GM19397 (cell line): ENCODE results near the gene GALR1.
"Not testable (repeated sequence)": the region's sequence is repeated elsewhere in the genome, so short reads cannot be mapped to it uniquely, and the experiment has no call there.

Source experiments
- ATAC-seq: cut with Tn5 transposase; IDR thresholded peaks from one replicate; pipeline ENCODE4 v1.9.1; 2021; ENCODE audit warnings: mild to moderate bottlenecking, moderate library complexity; ENCODE audit not compliant: unreplicated experiment

Gene GALR1

DNA sequence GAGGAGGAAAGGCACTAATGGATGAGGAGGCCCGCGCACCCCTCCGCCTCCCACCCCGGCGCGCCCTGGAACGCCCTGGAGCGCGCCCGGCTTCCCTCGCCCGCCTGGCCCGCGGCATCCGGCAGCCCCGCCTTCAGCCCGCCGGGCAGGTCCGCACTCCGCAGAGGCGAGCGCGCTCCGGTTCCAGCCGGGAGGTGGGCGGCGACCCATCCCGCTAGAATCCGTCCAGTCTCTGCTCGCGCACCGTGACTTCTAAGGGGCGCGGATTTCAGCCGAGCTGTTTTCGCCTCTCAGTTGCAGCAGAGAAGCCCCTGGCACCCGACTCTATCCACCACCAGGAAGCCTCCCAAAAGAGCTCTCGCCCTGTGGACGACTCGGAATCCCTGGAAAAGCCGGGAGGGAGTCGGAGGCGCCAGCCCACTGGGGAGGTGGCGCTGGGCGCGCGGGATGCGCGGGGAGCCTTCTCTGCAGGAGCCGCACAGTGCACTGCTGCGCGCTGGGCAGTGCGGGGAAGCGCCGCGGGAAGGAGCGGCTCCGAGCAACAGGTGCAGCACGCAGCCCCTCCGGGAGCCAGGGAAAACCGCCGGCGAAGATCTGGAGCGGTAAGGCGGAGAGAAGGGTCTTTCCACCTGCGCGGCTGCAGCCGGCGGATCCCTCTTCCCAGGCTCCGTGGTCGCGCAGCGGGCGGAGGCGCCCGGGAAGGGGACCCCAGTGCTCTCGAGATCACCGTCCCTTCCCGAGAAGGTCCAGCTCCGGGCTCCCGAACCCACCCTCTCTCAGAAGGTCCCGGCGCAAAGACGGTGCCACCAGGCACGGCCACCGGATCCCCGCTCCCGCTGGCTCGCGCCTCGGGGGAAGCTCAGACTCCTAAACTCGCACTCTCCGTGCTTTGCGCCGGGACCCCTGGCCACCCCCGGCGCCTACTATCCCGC lies at the start of gene GALR1:
Gene GALR1, plus strand, starts transcription at position 280 of the 932 bp plus-strand sequence. CDS start 701 bp downstream, outside the sequence.
- ATAC-seq, result no peak

DNA sequence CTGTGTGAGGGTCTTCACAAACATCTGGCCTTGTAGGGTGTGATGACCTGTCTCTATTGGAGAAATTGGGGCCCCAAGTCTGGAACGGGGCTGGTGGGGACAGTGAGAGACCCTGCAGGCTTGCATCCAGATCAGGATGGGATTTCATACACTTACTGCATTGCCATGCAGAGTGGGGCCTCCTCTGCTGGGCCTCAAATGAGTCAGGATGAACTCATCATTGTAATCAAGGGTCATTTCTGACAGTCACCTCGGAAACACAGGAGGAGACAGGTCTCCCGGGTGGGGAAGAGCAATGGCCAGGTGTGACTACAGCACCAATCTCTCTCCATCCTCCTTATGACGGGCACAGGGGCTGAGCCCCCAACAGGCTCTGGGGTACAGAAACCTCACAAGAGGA lies 48.1 kb upstream of the GALR1 start:
- no peak for ATAC-seq

DNA sequence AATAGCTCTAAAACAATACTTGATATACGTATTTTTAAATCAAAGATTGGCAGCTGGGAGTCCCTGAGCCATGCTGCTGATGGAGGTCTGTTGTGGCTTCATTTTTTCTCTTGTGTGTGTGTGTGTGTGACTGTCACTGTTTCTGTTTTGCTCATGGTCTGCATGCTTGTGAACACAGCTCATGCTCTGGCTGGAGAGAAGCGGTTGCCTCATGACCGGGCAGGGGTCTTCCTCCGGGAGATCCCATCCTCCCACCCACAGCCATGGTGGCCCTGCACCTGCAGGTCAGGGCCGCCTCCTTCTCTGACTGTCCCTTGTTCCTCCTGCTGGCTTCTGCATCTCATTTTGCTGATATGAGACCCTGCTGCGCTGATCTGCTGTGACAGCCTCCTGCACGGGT lies 47.3 kb upstream of the GALR1 start:
- no peak for ATAC-seq

GRCh38 chr18:77203071-77203470 lies 46.6 kb upstream of the GALR1 start:
- no peak for ATAC-seq

DNA sequence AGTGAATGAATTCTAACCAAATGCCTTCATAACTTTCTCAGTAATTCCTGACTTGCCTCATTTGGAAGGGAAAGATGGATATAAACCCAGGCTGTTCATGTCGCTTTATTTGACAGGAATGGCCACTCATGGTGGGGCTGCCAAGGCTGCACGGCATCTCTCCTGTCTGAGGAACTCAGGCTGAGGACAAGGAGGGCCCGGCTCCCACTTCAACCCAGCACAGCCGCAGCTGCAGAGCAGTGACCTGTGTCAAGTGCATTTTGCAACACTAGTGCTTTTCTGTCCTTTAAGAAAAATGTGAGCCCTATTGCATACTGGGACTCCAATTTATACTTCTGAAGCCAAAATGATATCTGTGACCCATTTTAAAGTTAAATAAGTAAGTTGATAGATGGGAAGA lies 45.8 kb upstream of the GALR1 start:
- ATAC-seq, result no peak

- ATAC-seq, result no peak
These were observed 43.9 kb upstream of the GALR1 start for GRCh38 chr18:77205769-77206168.

- ATAC-seq, result no peak
These were observed 42.8 kb upstream of the GALR1 start for GRCh38 chr18:77206676-77207374.

- ATAC-seq, result no peak
These were observed 42.1 kb upstream of the GALR1 start for GRCh38 chr18:77207540-77207939.

DNA sequence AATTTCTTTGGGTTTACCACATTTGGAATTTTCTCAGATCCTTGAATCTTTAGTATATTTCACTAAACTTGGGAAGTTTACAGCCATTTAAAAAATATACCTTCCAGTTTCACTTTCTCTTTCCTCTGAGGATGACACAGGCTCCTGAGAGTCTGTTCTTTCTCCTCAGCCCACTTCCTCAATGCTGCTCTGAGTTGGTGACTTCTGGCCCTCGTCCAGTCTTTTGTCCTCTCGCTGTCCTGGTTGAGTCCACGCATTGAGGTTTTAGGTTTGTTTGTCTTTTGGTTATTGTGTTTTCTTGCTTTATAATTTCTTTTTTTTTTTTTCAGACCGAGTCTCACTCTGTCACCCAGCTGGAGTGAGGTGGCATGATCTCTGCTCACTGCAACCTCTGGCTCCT lies 40.7 kb upstream of the GALR1 start:
- peak; percentile 69 for ATAC-seq

DNA sequence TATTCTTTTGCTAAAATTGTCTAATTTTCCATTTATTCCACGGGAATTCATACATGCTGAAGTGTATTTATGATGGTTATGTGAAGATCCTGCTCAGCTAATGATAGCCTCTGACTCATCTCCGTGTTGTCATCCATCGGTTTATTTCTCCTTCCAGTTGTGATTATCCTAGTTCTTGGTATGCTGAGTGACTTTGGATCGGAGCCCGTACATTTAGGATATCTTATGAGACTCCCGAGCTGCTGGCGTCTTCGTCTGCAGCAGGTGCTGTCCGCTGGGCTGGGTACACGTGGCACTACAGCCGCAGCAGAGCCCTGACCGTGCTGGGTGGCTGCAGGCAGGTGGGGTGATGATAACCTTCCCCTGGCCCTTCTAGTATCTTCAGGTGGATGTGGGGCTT lies 40.1 kb upstream of the GALR1 start:
- no peak for ATAC-seq

DNA sequence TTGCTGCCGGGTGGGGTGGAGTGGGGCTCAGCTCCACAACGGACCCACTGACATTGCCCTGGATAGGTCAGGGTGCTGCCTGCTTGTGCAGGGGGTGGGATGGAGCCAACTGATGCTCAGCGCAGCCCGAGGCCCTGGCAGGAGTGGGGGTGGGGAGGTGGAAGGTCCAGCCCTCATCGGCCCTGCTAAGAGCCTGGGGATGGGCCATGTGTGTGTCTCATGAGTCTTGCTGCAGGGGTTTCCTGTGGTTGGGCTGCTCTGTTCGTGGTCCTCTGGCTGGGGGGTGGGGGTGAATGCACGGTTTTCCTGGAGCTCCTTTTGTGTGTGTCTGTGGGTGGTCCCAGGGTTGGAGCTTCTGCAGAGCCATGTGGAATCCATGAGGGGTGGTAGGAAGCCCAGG lies 39.4 kb upstream of the GALR1 start:
- ATAC-seq, result no peak

GRCh38 chr18:77218642-77219041 lies 31.0 kb upstream of the GALR1 start:
- no peak for ATAC-seq

GRCh38 chr18:77220726-77221125 lies 28.9 kb upstream of the GALR1 start:
- no peak for ATAC-seq

- ATAC-seq, result no peak
These were observed 27.2 kb upstream of the GALR1 start for GRCh38 chr18:77222464-77222863.

- ATAC-seq, result no peak
These were observed 26.4 kb upstream of the GALR1 start for GRCh38 chr18:77223221-77223639.

GRCh38 chr18:77223653-77224052 lies 26.0 kb upstream of the GALR1 start:
- ATAC-seq, result no peak

DNA sequence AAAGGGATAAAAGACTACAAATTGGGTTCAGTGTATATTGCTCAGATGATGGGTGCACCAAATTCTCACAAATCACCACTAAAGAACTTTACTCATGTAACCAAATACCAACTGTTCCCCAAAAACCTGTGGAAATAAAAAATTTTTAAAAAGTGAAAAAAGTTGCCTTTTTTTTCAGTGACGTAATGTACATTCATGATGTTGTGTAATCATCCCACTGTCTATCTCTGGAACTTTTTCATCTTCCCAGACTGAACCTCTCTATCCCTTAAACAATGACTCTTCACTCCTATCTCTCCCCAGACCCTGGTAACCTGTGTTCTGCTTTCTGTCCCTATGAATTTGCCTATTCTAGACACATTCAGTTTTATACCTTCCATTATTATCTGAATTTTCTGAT lies 19.0 kb upstream of the GALR1 start:
- no peak for ATAC-seq

DNA sequence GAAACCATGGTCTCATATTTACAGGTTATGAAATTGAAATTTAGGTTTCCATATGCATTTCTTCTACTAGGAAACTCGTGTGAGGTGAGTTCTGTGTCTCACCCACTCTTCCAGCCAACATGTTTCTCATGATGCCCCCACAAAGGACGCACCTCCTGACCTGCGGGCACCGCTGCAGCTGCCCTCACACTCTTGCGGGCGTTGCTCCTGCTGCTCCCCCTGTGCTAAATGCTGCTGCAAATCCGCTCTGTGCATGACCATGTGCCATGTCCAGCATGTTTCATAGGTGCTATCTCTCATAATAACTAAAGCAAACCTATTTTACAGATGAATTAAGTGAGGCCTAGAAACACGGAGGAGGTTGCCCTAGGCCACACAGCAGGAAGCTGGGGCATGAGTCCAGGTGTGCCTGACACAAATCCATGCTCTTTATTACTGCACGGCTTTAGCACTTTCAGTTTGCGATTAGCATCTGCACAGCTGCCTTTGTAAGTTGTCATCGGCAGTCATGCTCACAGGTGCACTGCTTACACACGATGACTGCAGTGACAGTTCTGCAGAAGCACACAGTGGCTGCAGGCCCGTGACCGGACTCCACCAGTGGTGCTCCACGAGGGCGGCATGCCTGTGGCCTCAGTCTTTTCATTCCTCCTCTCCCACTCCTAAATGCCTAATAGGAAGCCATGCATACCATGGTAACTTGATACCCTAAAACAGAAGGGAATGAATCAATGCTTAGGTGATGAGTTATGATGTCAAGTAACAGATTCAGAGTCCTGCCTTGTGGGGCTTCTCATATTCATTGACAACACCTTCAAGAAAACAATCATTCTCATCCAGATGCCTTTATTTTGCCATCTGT lies 14.9 kb upstream of the GALR1 start:
- no peak for ATAC-seq

- ATAC-seq, result not testable (repeated sequence)
These were observed 10.4 kb upstream of the GALR1 start for GRCh38 chr18:77239285-77239684.

GRCh38 chr18:77248873-77249568 lies 627 bp upstream of the GALR1 start:
- no peak for ATAC-seq
